PC-3 (cell line): ENCODE data around the gene UBAC1. TPM values are rescaled to one million over a fixed set of nuclear protein-coding genes. Genes with fewer than 3 reads are reported as not detected.

Source experiments
- ATAC-seq: fragments of 200-7000 bp; cut with Tn5 transposase; 2 replicates; pipeline ENCODE4 v1.9.1; 2020; ENCODE audit warnings: mild to moderate bottlenecking, moderate library complexity
- BruUV-seq: library from RNA; stranded (reverse); fragments of 400-500 nt; replicated peaks from 2 replicates; lab custom pipeline; 2021; lab: Mats Ljungman, UMichigan
- CTCF ChIA-PET: fragments of 300-600 bp; sonication (Branson Sonifier 250); formaldehyde crosslinking; loops from one replicate; lab custom pipeline; 2022; ENCODE audit warnings: antibody characterized with exemption; lab: Charles Lee
- POLR2A ChIA-PET: fragments of 300-600 bp; sonication (Branson Sonifier 250); formaldehyde crosslinking; loops from one replicate; lab custom pipeline; 2022; ENCODE audit warnings: antibody characterized with exemption; ENCODE audit not compliant: unreplicated experiment; lab: Charles Lee
- DNase-seq: peaks from one replicate; pipeline ENCODE4 v3.0.0-alpha.2; 2015
- H2AFZ ChIP-seq: fragments of 300-600 bp; sonication (generic); 2 replicates; pipeline ENCODE4 v1.6.0; 2016; ENCODE audit warnings: antibody characterized with exemption, low read length
- H3F3A ChIP-seq: fragments of 300-600 bp; sonication (generic); one replicate; pipeline ENCODE4 v1.6.0; 2017; ENCODE audit warnings: antibody characterized with exemption, low read length, control low read depth, mild to moderate bottlenecking; ENCODE audit not compliant: unreplicated experiment
- H3K27ac ChIP-seq: fragments of 300-600 bp; sonication (generic); 2 replicates; pipeline ENCODE4 v1.5.1; 2016; ENCODE audit warnings: mild to moderate bottlenecking, low read length
- H3K27me3 ChIP-seq: fragments of 300-600 bp; sonication (generic); 2 replicates; pipeline ENCODE4 v1.6.1; 2016; ENCODE audit warnings: low read length, mixed read lengths
- H3K36me3 ChIP-seq: fragments of 300-600 bp; sonication (generic); 2 replicates; pipeline ENCODE4 v1.6.1; 2016; ENCODE audit warnings: low read depth, mixed run types, low read length, mixed read lengths
- H3K4me1 ChIP-seq: fragments of 300-600 bp; sonication (generic); 2 replicates; pipeline ENCODE4 v1.5.1; 2016; ENCODE audit warnings: low read length; ENCODE audit not compliant: insufficient read depth
- H3K4me2 ChIP-seq: fragments of 300-600 bp; sonication (generic); 2 replicates; pipeline ENCODE4 v1.6.0; 2016; ENCODE audit warnings: low read length
- H3K4me3 ChIP-seq: fragments of 300-600 bp; sonication (generic); 2 replicates; pipeline ENCODE4 v1.5.1; 2016; ENCODE audit warnings: mild to moderate bottlenecking, low read length, mixed read lengths
- H3K79me2 ChIP-seq: fragments of 300-600 bp; sonication (generic); 2 replicates; pipeline ENCODE4 v1.6.1; 2017; ENCODE audit warnings: low read length, mixed read lengths
- H3K9ac ChIP-seq: fragments of 300-600 bp; sonication (generic); 2 replicates; pipeline ENCODE4 v1.6.0; 2016; ENCODE audit warnings: mild to moderate bottlenecking, low read length
- H3K9me2 ChIP-seq: fragments of 300-600 bp; sonication (generic); replicated peaks from 2 replicates; pipeline ENCODE4 v1.6.1; 2016; ENCODE audit warnings: mixed run types, low read length, mixed read lengths
- H3K9me3 ChIP-seq: fragments of 300-600 bp; sonication (generic); 2 replicates; pipeline ENCODE4 v1.6.1; 2016; ENCODE audit warnings: low read length, mixed read lengths
- H4K20me1 ChIP-seq: fragments of 300-600 bp; sonication (generic); 2 replicates; pipeline ENCODE4 v1.6.1; 2016; ENCODE audit warnings: low read length, mixed read lengths
- EZH2 ChIP-seq: fragments of 300-600 bp; sonication (generic); IDR thresholded peaks from one replicate; pipeline ENCODE4 v1.6.1; 2017; ENCODE audit warnings: antibody characterized with exemption, mild to moderate bottlenecking, low read length; ENCODE audit not compliant: unreplicated experiment
- EZH2phosphoT487 ChIP-seq: fragments of 300-600 bp; sonication (generic); IDR thresholded peaks from 2 replicates; pipeline ENCODE4 v1.6.1; 2018; ENCODE audit warnings: mild to moderate bottlenecking, antibody characterized with exemption, low read length, borderline replicate concordance
- intact Hi-C: fragments of 100-400 bp; cut with micrococcal nuclease; formaldehyde crosslinking; loops from 2 replicates; pipeline ENCODE4 v1.9.0; 2023
- total RNA-seq: library from RNA; depleted of rRNA; stranded (reverse); fragments of >200 nt; gene quantifications from 2 replicates; pipeline ENCODE4 v1.2.3, GENCODE V29; 2014
- TF ChIP-seq, protein P1 (sequence below): fragments of 300-600 bp; sonication (generic); conservative IDR thresholded peaks from 2 replicates; pipeline ENCODE4 v1.5.1; 2017; ENCODE audit warnings: antibody characterized with exemption, low read depth, mild to moderate bottlenecking, low read length

The UBAC1 gene
- total RNA-seq, 1 experiment from 2014 or later, result 77.3 TPM

DNA sequence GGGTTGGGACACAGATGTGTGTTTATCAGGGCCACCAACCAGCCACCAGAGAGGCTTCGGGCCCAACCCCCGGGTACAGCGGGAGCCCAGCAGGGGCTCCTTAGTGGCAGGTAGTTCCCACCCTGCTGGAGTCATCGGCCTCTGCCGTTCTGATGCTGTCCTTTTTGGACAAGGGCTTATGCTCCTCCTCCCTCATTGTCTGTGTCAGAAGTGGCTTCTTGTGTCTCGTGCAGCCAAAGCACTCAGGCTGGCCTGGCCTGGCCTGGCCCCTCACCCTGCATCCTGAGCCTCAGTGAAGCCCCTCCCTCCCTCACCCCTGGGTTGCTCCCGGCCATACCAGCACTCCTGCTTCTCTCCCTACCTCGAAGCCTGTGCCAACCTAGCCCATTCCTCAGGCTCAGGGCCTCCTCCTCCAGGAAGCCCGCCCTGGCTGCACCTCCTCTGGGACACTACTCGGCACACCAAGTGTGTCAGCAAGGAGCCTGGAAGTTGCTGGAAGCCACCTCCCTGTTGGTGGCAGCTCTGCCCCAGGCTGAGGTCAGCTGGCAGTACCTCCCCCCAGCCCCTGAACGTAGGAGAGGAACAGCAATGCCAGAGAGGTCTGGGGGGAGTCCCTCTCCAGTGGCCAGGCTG is 4.1 kb upstream of the UBAC1 start:
- Histone ChIP-seq H2AFZ (no peak overlapping the region), H4K20me1 (no peaks in the 10 kb centered on the region), H3K27me3 (no peaks in the 10 kb centered on the region), H3K4me1 (peaks cover 10% of the 10 kb centered on the region), H3K4me2 (no peak overlapping the region), H3K4me3 (no peak overlapping the region), H3K36me3 (no peaks in the 10 kb centered on the region), H3K9me3 (no peaks in the 10 kb centered on the region), H3K27ac (no peak overlapping the region), H3K79me2 (peaks cover 7% of the 10 kb centered on the region), H3K9me2 (no peaks in the 10 kb centered on the region), H3K9ac (no peak overlapping the region), H3F3A (no peaks in the 10 kb centered on the region)
- ATAC-seq (no peak), DNase-seq (no peak)
- TF ChIP-seq EZH2phosphoT487, result no peak
- TF ChIP-seq, protein P1, sequence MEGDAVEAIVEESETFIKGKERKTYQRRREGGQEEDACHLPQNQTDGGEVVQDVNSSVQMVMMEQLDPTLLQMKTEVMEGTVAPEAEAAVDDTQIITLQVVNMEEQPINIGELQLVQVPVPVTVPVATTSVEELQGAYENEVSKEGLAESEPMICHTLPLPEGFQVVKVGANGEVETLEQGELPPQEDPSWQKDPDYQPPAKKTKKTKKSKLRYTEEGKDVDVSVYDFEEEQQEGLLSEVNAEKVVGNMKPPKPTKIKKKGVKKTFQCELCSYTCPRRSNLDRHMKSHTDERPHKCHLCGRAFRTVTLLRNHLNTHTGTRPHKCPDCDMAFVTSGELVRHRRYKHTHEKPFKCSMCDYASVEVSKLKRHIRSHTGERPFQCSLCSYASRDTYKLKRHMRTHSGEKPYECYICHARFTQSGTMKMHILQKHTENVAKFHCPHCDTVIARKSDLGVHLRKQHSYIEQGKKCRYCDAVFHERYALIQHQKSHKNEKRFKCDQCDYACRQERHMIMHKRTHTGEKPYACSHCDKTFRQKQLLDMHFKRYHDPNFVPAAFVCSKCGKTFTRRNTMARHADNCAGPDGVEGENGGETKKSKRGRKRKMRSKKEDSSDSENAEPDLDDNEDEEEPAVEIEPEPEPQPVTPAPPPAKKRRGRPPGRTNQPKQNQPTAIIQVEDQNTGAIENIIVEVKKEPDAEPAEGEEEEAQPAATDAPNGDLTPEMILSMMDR, result no peak
- TF ChIP-seq EZH2, result no peak
- BruUV-seq, result no TSS peak
- POLR2A ChIA-PET, result interaction anchor here (0.5 kb wide), 1 partner anchor 466 kb away, joined by 3 read pairs; no protein-coding TSS in a partner anchor
- intact Hi-C loops, result no loop called here
- CTCF ChIA-PET, result no interaction called here

DNA sequence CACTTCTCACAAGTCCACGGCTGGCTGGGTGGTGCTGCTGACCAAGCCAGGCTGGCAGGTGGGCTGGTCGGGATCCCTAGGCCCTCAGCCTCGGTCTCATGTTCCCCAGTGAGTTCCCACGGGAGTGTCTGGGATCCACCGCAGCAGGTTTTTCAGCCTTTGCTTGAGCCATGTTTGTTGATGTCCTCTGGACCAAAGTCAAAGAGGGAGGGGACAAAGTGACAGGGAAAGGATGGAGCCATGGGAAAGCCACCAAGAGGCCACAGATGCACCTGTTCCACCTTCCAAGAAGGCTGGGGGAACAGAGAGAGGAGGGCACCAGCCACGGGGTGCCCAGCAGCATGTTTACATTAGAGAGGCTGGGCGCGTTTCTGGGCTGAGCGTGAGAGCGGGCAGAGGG is 2.8 kb upstream of the UBAC1 start:
- ATAC-seq (no peak), DNase-seq (no peak)
- Histone ChIP-seq H3K36me3 (no peaks in the 10 kb centered on the region), H3K9me2 (no peaks in the 10 kb centered on the region), H3K27me3 (no peaks in the 10 kb centered on the region), H3K79me2 (peaks cover 20% of the 10 kb centered on the region), H3K9ac (no peak overlapping the region), H4K20me1 (peaks cover 7% of the 10 kb centered on the region; the same call in 1 of the 2 replicates), H3K9me3 (no peaks in the 10 kb centered on the region), H3K4me1 (peaks cover 10% of the 10 kb centered on the region), H3K27ac (no peak overlapping the region), H3K4me2 (no peak overlapping the region), H3K4me3 (no peak overlapping the region), H3F3A (no peaks in the 10 kb centered on the region), H2AFZ (no peak overlapping the region)
- POLR2A ChIA-PET, result no interaction called here
- intact Hi-C loops, result loop anchor here (5.0 kb wide), 1 partner anchor 57 kb away; the partner anchor contains the start of gene CAMSAP1
- BruUV-seq, result no TSS peak
- no peak for TF ChIP-seq EZH2phosphoT487
- TF ChIP-seq, protein P1, result no peak
- TF ChIP-seq EZH2, result no peak
- CTCF ChIA-PET, result no interaction called here

DNA sequence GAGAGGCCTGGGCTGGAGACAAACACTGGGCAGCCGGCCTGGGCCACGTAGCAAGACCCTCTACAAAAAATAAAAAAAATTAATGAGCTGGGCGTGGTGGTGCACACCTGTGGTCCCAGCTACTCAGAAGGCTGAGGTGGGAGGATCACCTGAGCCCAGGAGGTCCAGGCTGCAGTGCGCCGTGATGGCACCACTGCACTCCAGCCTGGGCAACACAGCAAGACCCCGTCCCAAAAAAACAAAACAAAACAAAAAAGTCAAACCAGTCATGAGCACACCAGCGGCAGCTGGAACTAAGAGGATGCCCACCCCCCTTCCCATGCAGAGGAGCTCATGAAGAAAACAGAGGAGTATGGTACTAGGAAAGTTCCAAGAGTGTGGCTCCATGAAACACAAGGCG is 2.2 kb upstream of the UBAC1 start:
- intact Hi-C loops, result loop anchor here (5.0 kb wide), 1 partner anchor 56 kb away; the partner anchor contains the start of gene CAMSAP1
- Histone ChIP-seq H3K4me1 (peaks cover 10% of the 10 kb centered on the region), H3K9ac (no peak overlapping the region), H3K4me3 (no peak overlapping the region), H3K27me3 (no peaks in the 10 kb centered on the region), H3K79me2 (peaks cover 26% of the 10 kb centered on the region), H2AFZ (no peak overlapping the region), H3K4me2 (no peak overlapping the region), H3K27ac (no peak overlapping the region), H3F3A (no peaks in the 10 kb centered on the region), H4K20me1 (peaks cover 7% of the 10 kb centered on the region; the same call in 1 of the 2 replicates), H3K9me3 (no peaks in the 10 kb centered on the region), H3K9me2 (no peaks in the 10 kb centered on the region), H3K36me3 (no peaks in the 10 kb centered on the region)
- TF ChIP-seq EZH2 (no peak), EZH2phosphoT487 (no peak)
- TF ChIP-seq, protein P1, result no peak
- ChIA-PET CTCF (no interaction called here), POLR2A (no interaction called here)
- no peak for ATAC-seq
- no TSS peak for BruUV-seq
- no peak for DNase-seq
